Measurements from ENCODE around the gene YPEL1.
"Not testable (repeated sequence)": the region's sequence is repeated elsewhere in the genome, so short reads cannot be mapped to it uniquely, and the experiment has no call there.

The YPEL1 gene

GRCh38 chr22:21721195-21721852 is 14.3 kb downstream of the YPEL1 start:
- DNase-seq (ENCODE audit: low spot score): not testable (repeated sequence)

- DNase-seq (ENCODE audit: low spot score): not testable (repeated sequence)
Measured at GRCh38 chr22:21720191-21720859, 15.3 kb downstream of the YPEL1 start.

- DNase-seq (ENCODE audit: low spot score): no peak
Measured at GRCh38 chr22:21719024-21719423, 16.6 kb downstream of the YPEL1 start.

- DNase-seq (ENCODE audit: low spot score): no peak
Measured at GRCh38 chr22:21718499-21718898, 17.1 kb downstream of the YPEL1 start.

GRCh38 chr22:21716395-21717122 is 19.0 kb downstream of the YPEL1 start:
- not testable (repeated sequence) for DNase-seq (ENCODE audit: low spot score)

GRCh38 chr22:21714786-21715185 is 20.8 kb downstream of the YPEL1 start:
- no peak for DNase-seq (ENCODE audit: low spot score)

- DNase-seq (ENCODE audit: low spot score): no peak
Measured at GRCh38 chr22:21714059-21714770, 21.4 kb downstream of the YPEL1 start.

- DNase-seq (ENCODE audit: low spot score): no peak
Measured at GRCh38 chr22:21713428-21714058, 22.1 kb downstream of the YPEL1 start.

- peak; percentile 72 for DNase-seq (ENCODE audit: low spot score)
Measured at GRCh38 chr22:21712751-21713427, 22.7 kb downstream of the YPEL1 start.

GRCh38 chr22:21711851-21712250 is 23.7 kb downstream of the YPEL1 start:
- DNase-seq (ENCODE audit: low spot score): no peak

- no peak for DNase-seq (ENCODE audit: low spot score)
Measured at GRCh38 chr22:21710156-21710555, 25.4 kb downstream of the YPEL1 start.

- no peak for DNase-seq (ENCODE audit: low spot score)
Measured at GRCh38 chr22:21709688-21710087, 25.9 kb downstream of the YPEL1 start.

- no peak for DNase-seq (ENCODE audit: low spot score)
Measured at GRCh38 chr22:21708960-21709359, 26.6 kb downstream of the YPEL1 start.

GRCh38 chr22:21707677-21708076 is 27.9 kb downstream of the YPEL1 start:
- DNase-seq (ENCODE audit: low spot score): peak; percentile 45

- DNase-seq (ENCODE audit: low spot score): no peak
Measured at GRCh38 chr22:21703684-21704316, 31.8 kb downstream of the YPEL1 start.

GRCh38 chr22:21702700-21703683 is 32.6 kb downstream of the YPEL1 start:
- DNase-seq (ENCODE audit: low spot score): no peak

GRCh38 chr22:21702094-21702493 is 33.5 kb downstream of the YPEL1 start:
- no peak for DNase-seq (ENCODE audit: low spot score)

GRCh38 chr22:21701384-21701971 is 34.1 kb downstream of the YPEL1 start:
- no peak for DNase-seq (ENCODE audit: low spot score)

- no peak for DNase-seq (ENCODE audit: low spot score)
Measured at GRCh38 chr22:21700822-21701221, 34.8 kb downstream of the YPEL1 start.

All from germinal center (tissue), 1 donor.